Upper lobe of left lung (tissue), 6 donors: ENCODE measurements around the gene EML1. TPM values are rescaled to one million over a fixed set of nuclear protein-coding genes. Genes with fewer than 3 reads are reported as not detected.
A peak's percentile ranks its signal among the peaks of the same experiment; 100 is the strongest.
"Not testable (repeated sequence)": the region's sequence is repeated elsewhere in the genome, so short reads cannot be mapped to it uniquely, and the experiment has no call there.

Experiments used
- ATAC-seq, 2 donors: fragments of 200-7000 bp; cut with Tn5 transposase; one replicate each; pipeline ENCODE4 v1.9.1; 2022; ENCODE audit warnings: mild to moderate bottlenecking in 2 of 2, moderate library complexity in 2 of 2; ENCODE audit not compliant: low FRiP score in 2 of 2
- DNase-seq, 2 donors: peaks; one replicate each; pipeline ENCODE4 v3.0.0-alpha.2; 2019 to 2020
- H3K27ac ChIP-seq, 4 donors: fragments of 200-600 bp; sonication (generic); one replicate each; pipeline ENCODE4 v1.5.1; 2016 to 2019
- H3K27me3 ChIP-seq, 4 donors: fragments of 200-600 bp; sonication (generic); one replicate each; pipeline ENCODE4 v1.5.1; 2017 to 2019
- H3K36me3 ChIP-seq, 4 donors: fragments of 200-600 bp; sonication (generic); one replicate each; pipeline ENCODE4 v1.5.1; 2016 to 2019
- H3K4me1 ChIP-seq, 4 donors: fragments of 200-600 bp; sonication (generic); one replicate each; pipeline ENCODE4 v1.5.1; 2018 to 2019
- H3K4me3 ChIP-seq, 4 donors: fragments of 200-600 bp; sonication (generic); one replicate each; pipeline ENCODE4 v1.5.1; 2017 to 2019; ENCODE audit warnings: mild to moderate bottlenecking in 2 of 4, moderate library complexity in 1 of 4
- H3K9me3 ChIP-seq, 4 donors: fragments of 200-600 bp; sonication (generic); one replicate each; pipeline ENCODE4 v1.5.1; 2018 to 2019
- EP300 ChIP-seq, 4 donors: sonication (generic); formaldehyde crosslinking; IDR thresholded peaks; one replicate each; pipeline ENCODE4 v1.5.1; 2017; ENCODE audit warnings: antibody characterized with exemption in 4 of 4, control low read depth in 2 of 4
- POLR2A ChIP-seq, 4 donors: fragments of 450-650 bp; IDR thresholded peaks; one replicate each; pipeline ENCODE4 v1.5.1; 2016 to 2017; ENCODE audit warnings: antibody characterized with exemption in 4 of 4, mild to moderate bottlenecking in 2 of 4
- POLR2AphosphoS5 ChIP-seq, 2 donors: sonication (generic); formaldehyde crosslinking; IDR thresholded peaks; one replicate each; pipeline ENCODE4 v1.5.1; 2017; ENCODE audit warnings: antibody characterized with exemption in 2 of 2
- whole genome bisulfite sequencing, 2 donors: methylation state at CpG; one replicate each; pipeline ENCODE4 v1.1.5; 2017 to 2018; 5-methylcytosine and 5-hydroxymethylcytosine counted together
- total RNA-seq, 6 donors: library from RNA; depleted of rRNA in 4 of 6; stranded (reverse); fragments of >200 nt in 4 of 6; gene quantifications; one replicate each; pipeline versions ENCODE4 v1.1.0 to v1.2.1, GENCODE V29; 2016 to 2021
- TF ChIP-seq, protein P1 (sequence below), 6 experiments: fragments of 450-650 bp in 4 of 6; fragments of 200-600 bp in 2 of 6; sonication (generic) in 2 of 6; IDR thresholded peaks; one replicate each; pipeline ENCODE4 v1.5.1; 2016 to 2019; ENCODE audit warnings: antibody characterized with exemption in 6 of 6
- donor health status: DM: no; HTN: no; CAD: no; lungs with moderate emphysema.
- donor health status: DM: no; HTN: yes; CAD: no; lungs with severe emphysema.

Gene EML1
- total RNA-seq, 6 donors from 2014 or later: 22.2 to 55.5 (median 36.4) TPM

DNA sequence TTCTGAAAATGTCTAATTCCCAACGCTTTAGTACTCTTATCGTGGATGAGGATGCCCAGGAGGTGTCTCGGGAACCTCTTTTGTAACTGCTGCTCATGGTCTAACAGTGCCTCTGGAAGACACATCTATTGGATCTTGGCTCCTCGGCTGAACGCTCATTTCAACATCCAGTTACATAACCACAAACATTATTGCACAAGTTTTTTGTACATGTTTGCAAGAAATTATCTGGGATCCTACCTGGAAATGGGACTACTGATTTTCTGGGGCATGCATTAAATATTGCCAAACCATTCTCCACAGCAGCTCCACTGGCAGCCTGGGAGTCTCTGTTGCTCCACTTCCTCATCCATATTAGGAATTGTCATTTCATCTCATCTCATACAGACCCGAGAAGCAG lies 154.5 kb downstream of the EML1 start:
- peaks cover 13 to 46% (median 29%) of the 10 kb centered on the region in 4 donors for H3K4me1 ChIP-seq
- H3K4me3 ChIP-seq: no peak overlapping the region
- WGBS, 2 donors: 47 to 60% methylated on average over 6 of the region's 6 CpGs
- TF ChIP-seq, protein P1, sequence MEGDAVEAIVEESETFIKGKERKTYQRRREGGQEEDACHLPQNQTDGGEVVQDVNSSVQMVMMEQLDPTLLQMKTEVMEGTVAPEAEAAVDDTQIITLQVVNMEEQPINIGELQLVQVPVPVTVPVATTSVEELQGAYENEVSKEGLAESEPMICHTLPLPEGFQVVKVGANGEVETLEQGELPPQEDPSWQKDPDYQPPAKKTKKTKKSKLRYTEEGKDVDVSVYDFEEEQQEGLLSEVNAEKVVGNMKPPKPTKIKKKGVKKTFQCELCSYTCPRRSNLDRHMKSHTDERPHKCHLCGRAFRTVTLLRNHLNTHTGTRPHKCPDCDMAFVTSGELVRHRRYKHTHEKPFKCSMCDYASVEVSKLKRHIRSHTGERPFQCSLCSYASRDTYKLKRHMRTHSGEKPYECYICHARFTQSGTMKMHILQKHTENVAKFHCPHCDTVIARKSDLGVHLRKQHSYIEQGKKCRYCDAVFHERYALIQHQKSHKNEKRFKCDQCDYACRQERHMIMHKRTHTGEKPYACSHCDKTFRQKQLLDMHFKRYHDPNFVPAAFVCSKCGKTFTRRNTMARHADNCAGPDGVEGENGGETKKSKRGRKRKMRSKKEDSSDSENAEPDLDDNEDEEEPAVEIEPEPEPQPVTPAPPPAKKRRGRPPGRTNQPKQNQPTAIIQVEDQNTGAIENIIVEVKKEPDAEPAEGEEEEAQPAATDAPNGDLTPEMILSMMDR (IDR thresholded peaks at IDR 0.05): no peak
- TF ChIP-seq POLR2AphosphoS5 (IDR thresholded peaks at IDR 0.05) (no peak), EP300 (IDR thresholded peaks at IDR 0.05) (no peak), POLR2A (IDR thresholded peaks at IDR 0.05) (no peak)
- no peak for DNase-seq
- H3K27me3 ChIP-seq: no peaks in the 10 kb centered on the region
- no peaks in the 10 kb centered on the region for H3K9me3 ChIP-seq
- peak overlapping the region in 1 of 4 donors; percentile 67 for H3K27ac ChIP-seq
- ATAC-seq: peak in 1 of 2 donors; percentile 49
- peaks cover 0 to 7% (median 0%) of the 10 kb centered on the region in 4 donors for H3K36me3 ChIP-seq

DNA sequence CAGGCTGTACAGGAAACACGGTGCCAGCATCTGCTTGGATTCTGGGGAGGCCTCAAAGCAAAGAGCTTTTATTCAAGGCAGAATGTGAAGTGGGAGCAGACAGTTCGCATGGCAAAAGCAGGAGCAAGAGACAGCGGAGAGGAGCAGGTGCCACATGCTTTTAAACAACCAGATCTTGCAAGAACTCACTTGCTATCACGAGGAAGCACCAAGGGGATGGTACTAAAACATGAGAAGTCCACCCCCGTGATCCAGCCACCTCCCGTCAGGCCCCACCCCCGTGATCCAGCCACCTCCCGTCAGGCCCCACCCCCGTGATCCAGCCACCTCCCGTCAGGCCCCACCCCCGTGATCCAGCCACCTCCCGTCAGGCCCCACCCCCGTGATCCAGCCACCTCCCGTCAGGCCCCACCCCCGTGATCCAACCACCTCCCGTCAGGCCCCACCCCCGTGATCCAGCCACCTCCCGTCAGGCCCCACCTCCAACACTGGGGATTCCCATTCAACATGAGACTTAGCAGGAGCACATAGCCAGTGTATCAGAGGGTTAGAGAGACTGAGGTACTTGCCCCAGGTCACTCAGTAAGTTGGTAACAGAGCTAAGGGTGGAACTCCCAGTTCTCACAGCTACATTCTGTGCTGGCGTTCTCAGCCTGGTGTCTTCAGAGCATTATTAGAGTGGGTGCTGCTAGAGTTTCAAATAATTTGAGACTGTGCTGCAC lies 156.0 kb downstream of the EML1 start:
- not testable (repeated sequence) for H3K9me3 ChIP-seq, H3K4me3 ChIP-seq, H3K27me3 ChIP-seq, H3K36me3 ChIP-seq
- H3K4me1 ChIP-seq: peaks cover 13 to 46% (median 29%) of the 10 kb centered on the region in 4 donors
- 44 to 58% methylated on average over 8 to 11 of the region's 19 CpGs for WGBS, 2 donors
- H3K27ac ChIP-seq: peak overlapping the region in 2 of 4 donors; percentile 14 to 67
- ATAC-seq: peak in 1 of 2 donors; percentile 23
- DNase-seq: peak in 1 of 2 donors; percentile 77
- TF ChIP-seq POLR2AphosphoS5 (IDR thresholded peaks at IDR 0.05): peak in 1 of 2 donors; percentile 56

DNA sequence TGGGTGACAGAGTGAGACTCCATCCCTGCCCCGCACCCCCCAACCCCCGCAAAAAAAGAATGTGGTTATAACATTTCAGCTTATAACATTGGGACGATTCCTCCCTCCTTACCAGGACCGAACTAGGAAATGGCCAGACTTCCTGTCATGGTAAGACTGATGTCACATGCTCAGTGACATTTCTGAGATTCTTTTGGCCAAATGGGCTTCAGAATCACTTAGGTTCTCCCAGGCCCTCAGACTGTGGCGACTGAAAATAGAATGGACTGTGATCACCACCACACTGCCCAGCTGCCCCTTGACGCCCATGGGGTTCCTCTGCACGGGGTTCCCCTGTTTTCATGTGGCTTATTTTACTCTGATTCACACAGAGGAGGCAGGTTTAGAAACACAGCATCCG lies 157.0 kb downstream of the EML1 start:
- Histone ChIP-seq H3K4me1 (peaks cover 13 to 46% (median 29%) of the 10 kb centered on the region in 4 donors), H3K27ac (peak overlapping the region in 1 of 4 donors; percentile 37), H3K27me3 (no peaks in the 10 kb centered on the region), H3K4me3 (no peak overlapping the region), H3K36me3 (no peaks in the 10 kb centered on the region), H3K9me3 (no peaks in the 10 kb centered on the region)
- WGBS, 2 donors: 68 to 73% methylated on average over 4 to 8 of the region's 8 CpGs
- DNase-seq (no peak), ATAC-seq (no peak)
- TF ChIP-seq, protein P1 (IDR thresholded peaks at IDR 0.05): no peak
- TF ChIP-seq EP300 (IDR thresholded peaks at IDR 0.05): no peak
- TF ChIP-seq POLR2A (IDR thresholded peaks at IDR 0.05): no peak
- no peak for TF ChIP-seq POLR2AphosphoS5 (IDR thresholded peaks at IDR 0.05)

DNA sequence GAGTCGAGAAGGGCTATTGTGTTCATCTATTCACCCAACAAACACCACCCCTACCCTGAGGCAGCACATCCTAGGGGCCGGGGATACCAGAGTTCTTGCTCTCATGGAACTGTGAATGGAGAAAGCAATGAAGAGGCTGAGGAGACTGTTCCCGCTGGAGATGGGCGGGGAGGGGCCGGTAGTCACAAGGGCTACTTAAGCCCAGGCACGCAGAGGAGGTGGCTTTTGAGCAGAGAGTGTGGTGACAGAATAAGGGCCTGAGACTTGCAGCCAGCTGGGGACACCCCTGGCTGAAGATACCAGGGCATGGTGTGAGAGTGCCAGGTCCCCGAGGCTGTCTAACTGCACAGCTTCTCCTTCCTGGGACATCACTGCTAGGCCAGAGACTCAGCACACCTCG lies 157.9 kb downstream of the EML1 start:
- peak in 1 of 2 donors; percentile 77 for DNase-seq
- Histone ChIP-seq H3K27ac (peak overlapping the region in 1 of 4 donors; percentile 21), H3K27me3 (no peaks in the 10 kb centered on the region), H3K36me3 (no peaks in the 10 kb centered on the region), H3K4me3 (no peak overlapping the region), H3K4me1 (peaks cover 13 to 46% (median 29%) of the 10 kb centered on the region in 4 donors), H3K9me3 (no peaks in the 10 kb centered on the region)
- TF ChIP-seq POLR2A (IDR thresholded peaks at IDR 0.05) (peak in 1 of 4 donors; percentile 24), POLR2AphosphoS5 (IDR thresholded peaks at IDR 0.05) (peak in 1 of 2 donors; percentile 31), EP300 (IDR thresholded peaks at IDR 0.05) (no peak)
- TF ChIP-seq, protein P1 (IDR thresholded peaks at IDR 0.05): no peak
- WGBS, 2 donors: 73 to 77% methylated on average over 8 of the region's 8 CpGs
- ATAC-seq: peak in 1 of 2 donors; percentile 23

DNA sequence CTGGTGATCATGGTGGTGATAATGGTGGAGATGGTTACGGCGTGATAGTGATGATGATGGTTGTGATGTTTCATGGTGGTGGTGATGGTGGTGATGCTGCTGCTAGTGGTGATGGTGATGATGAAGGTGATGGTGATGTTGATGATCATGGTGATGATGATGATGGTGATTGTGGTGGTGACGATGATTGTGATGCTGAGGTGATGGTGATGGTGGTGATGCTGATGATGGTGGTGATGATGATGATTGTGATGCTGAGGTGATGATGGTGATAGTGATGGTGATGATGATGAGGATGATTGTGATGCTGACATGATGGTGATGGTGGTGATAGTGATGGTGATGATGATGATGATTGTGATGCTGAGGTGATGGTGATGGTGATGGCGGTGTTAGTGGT lies 158.8 kb downstream of the EML1 start:
- H3K27ac ChIP-seq: no peak overlapping the region
- no peak overlapping the region for H3K4me3 ChIP-seq
- no peak for DNase-seq
- no peaks in the 10 kb centered on the region for H3K36me3 ChIP-seq
- no peak for ATAC-seq
- H3K27me3 ChIP-seq: no peaks in the 10 kb centered on the region
- WGBS, 2 donors: 94 to 96% methylated on average over 4 of the region's 4 CpGs
- TF ChIP-seq EP300 (IDR thresholded peaks at IDR 0.05): no peak
- H3K4me1 ChIP-seq: peaks cover 6 to 38% (median 25%) of the 10 kb centered on the region in 4 donors
- H3K9me3 ChIP-seq: no peaks in the 10 kb centered on the region
